ENCODE measurements around the gene GLS2.
"Not testable (repeated sequence)": the region's sequence is repeated elsewhere in the genome, so short reads cannot be mapped to it uniquely, and the experiment has no call there.

The GLS2 gene

DNA sequence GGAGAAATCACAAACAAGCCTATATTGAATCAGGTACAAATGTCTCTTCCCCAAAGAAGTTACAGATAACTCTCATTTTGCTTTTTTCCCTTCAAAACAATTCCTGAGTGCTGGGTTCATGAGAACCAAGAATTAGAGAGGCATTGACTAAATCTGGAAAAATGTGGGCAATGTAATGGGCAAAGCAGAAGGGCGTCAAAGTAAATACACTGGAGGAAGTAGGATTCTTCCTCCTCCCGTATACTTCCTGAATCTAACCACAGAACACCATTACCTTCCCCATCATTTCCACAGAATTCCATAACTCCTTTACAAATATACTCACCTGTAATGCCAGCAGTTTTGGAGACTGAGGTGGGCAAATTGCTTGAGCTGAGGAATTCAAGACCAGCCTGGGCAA, 30.6 kb upstream of the GLS2 start:
- no peaks in the 10 kb centered on the region for H3K9me3 ChIP-seq (ENCODE audit: control insufficient read depth, insufficient read depth, low read depth, low read length)
- no peaks in the 10 kb centered on the region for H3K27me3 ChIP-seq (ENCODE audit: control insufficient read depth, insufficient read depth, low read length)
- no peak overlapping the region for H3K9ac ChIP-seq (ENCODE audit: low read length)
- no peak overlapping the region for H3K4me3 ChIP-seq (ENCODE audit: low read depth, low read length)
- H3K36me3 ChIP-seq (ENCODE audit: control insufficient read depth, insufficient read depth, low read length), result no peaks in the 10 kb centered on the region
- H3K27ac ChIP-seq (ENCODE audit: low read depth, low read length), result no peak overlapping the region
- peaks cover 24% of the 10 kb centered on the region for H3K4me1 ChIP-seq (ENCODE audit: control insufficient read depth, insufficient read depth, low read length)

DNA sequence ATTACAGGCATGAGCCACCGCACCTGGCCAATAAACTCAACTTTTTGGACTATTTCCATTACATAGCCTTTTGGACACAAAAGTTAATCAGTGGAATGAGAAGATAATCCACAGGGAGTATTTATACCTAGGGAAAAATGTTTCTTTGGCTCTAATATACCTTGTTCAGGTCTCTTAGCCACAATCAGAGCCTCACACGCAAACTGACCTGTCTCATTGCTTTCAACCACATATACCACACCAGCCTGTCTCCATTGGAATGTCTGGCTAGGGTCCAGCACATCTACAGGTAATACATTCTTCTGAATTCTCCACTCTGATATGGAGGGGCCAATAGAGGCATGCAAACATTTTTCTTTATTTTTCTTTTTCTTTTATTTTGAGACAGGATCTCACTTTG, 29.9 kb upstream of the GLS2 start:
- no peak overlapping the region for H3K27ac ChIP-seq (ENCODE audit: low read depth, low read length)
- H3K36me3 ChIP-seq (ENCODE audit: control insufficient read depth, insufficient read depth, low read length), result no peaks in the 10 kb centered on the region
- no peaks in the 10 kb centered on the region for H3K9me3 ChIP-seq (ENCODE audit: control insufficient read depth, insufficient read depth, low read depth, low read length)
- H3K4me3 ChIP-seq (ENCODE audit: low read depth, low read length), result no peak overlapping the region
- no peaks in the 10 kb centered on the region for H3K27me3 ChIP-seq (ENCODE audit: control insufficient read depth, insufficient read depth, low read length)
- peaks cover 20% of the 10 kb centered on the region for H3K4me1 ChIP-seq (ENCODE audit: control insufficient read depth, insufficient read depth, low read length)
- no peak overlapping the region for H3K9ac ChIP-seq (ENCODE audit: low read length)

DNA sequence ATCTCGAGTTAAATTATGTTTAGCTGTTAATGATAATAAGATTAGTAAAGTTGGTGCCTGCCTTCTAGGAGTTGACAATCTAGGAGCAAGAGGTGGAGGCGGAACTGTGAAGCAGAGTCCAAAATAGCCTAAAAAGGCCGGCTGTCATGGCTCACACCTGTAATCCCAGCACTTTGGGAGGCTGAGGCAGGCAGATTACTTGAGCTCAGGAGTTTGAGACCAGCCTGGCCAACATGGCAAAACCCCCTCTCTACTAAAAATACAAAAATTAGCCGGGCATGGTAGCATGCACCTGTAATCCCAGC, 26.0 kb upstream of the GLS2 start:
- H3K9me3 ChIP-seq (ENCODE audit: control insufficient read depth, insufficient read depth, low read depth, low read length); H3K4me1 ChIP-seq (ENCODE audit: control insufficient read depth, insufficient read depth, low read length); H3K9ac ChIP-seq (ENCODE audit: low read length); H3K27me3 ChIP-seq (ENCODE audit: control insufficient read depth, insufficient read depth, low read length); H3K4me3 ChIP-seq (ENCODE audit: low read depth, low read length); H3K27ac ChIP-seq (ENCODE audit: low read depth, low read length); H3K36me3 ChIP-seq (ENCODE audit: control insufficient read depth, insufficient read depth, low read length): not testable (repeated sequence)

DNA sequence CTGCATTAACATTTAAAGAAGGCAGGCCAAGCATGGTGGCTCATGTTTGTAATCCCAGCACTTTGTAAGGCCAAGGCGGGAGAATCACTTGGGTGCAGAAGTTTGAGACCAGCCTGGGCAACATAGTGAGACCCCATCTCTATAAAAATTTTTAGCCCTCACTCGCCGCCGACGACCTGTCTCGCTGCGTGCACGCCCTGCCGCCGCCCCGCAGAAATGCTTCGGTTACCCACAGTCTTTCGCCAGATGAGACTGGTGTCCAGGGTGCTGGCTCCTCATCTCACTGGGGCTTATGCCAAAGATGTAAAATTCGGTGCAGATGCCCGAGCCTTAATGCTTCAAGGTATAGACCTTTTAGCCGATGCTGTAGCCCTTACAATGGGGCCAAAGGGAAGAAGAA, 22.8 kb upstream of the GLS2 start:
- no peak overlapping the region for H3K27ac ChIP-seq (ENCODE audit: low read depth, low read length)
- no peak overlapping the region for H3K9ac ChIP-seq (ENCODE audit: low read length)
- no peaks in the 10 kb centered on the region for H3K9me3 ChIP-seq (ENCODE audit: control insufficient read depth, insufficient read depth, low read depth, low read length)
- H3K36me3 ChIP-seq (ENCODE audit: control insufficient read depth, insufficient read depth, low read length), result no peaks in the 10 kb centered on the region
- no peaks in the 10 kb centered on the region for H3K27me3 ChIP-seq (ENCODE audit: control insufficient read depth, insufficient read depth, low read length)
- no peak overlapping the region for H3K4me3 ChIP-seq (ENCODE audit: low read depth, low read length)
- no peaks in the 10 kb centered on the region for H3K4me1 ChIP-seq (ENCODE audit: control insufficient read depth, insufficient read depth, low read length)

DNA sequence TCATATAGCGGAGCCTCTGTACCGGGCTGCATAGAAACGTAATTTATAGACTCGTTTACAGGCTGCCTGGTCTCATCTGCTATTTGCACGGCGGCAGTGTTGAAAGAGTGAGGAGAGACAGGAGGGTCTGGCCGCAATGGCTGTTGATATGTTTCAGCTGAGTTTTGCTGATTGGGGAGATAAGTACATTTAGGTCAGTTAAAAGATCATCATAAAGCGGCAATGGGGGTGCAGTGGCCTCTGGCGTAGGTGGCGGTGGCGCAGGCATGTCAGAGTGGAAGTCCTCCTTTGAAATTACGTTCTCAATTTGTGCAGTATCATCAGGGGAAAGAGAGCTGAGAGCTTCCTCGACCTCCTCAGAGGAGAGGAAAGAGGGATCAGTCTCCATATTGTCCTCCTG, 11.9 kb upstream of the GLS2 start:
- H3K27ac ChIP-seq (ENCODE audit: low read depth, low read length); H3K27me3 ChIP-seq (ENCODE audit: control insufficient read depth, insufficient read depth, low read length); H3K4me3 ChIP-seq (ENCODE audit: low read depth, low read length); H3K9ac ChIP-seq (ENCODE audit: low read length); H3K36me3 ChIP-seq (ENCODE audit: control insufficient read depth, insufficient read depth, low read length); H3K4me1 ChIP-seq (ENCODE audit: control insufficient read depth, insufficient read depth, low read length); H3K9me3 ChIP-seq (ENCODE audit: control insufficient read depth, insufficient read depth, low read depth, low read length): not testable (repeated sequence)

DNA sequence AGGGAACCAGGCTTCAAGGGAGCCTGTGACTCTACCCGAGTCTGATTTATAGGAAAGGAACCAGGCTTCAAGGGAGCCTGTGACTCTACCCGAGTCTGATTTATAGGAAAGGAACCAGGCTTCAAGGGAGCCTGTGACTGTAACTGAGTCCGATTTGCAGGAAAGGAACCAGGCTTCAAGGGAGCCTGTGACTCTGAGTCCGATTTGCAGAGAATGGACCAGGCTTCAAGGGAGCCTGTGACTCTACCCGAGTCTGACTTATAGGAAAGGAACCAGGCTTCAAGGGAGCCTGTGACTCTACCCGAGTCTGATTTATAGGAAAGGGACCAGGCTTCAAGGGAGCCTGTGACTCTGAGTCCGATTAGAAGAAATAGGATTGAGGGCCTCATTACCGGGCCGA, 11.5 kb upstream of the GLS2 start:
- not testable (repeated sequence) for H3K36me3 ChIP-seq (ENCODE audit: control insufficient read depth, insufficient read depth, low read length)

DNA sequence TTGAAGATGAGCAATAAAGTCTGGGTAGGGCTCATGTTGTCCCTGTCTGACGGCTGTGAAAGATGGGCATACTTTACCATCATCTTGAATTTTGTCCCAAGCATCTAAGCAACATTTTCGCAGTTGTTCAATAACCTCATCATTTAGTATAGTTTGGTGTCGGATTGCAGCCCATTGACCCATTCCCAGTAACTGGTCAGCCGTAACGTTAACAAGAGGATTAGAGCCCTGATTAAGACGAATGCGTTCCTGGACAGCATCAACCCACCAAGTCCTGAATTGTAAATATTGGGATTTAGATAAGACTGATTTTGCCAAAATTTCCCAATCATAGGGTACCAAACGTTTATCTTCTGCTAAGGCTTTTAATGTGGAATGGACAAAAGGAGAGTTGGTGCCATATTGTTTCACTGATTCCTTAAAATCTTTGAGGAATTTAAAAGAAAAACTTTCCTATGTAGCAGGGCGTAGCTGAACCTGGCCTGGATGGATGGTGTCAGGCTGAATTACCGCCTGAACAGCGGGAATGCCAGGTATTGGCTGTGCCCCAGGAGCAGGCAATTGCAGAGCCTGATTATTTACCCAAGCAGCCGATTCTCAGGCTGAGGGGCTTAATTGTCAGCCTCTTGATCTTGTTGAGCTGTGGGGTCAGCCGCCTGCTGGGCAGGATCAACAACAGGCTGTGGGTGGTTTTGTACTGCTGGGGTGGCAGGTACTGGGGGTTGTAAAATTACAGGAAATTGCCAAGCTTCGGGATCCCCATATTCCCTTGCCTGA, 10.4 kb upstream of the GLS2 start:
- H3K4me3 ChIP-seq (ENCODE audit: low read depth, low read length); H3K27ac ChIP-seq (ENCODE audit: low read depth, low read length): not testable (repeated sequence)

More for the DNA sequence above, 11.5 kb upstream of the GLS2 start:
- not testable (repeated sequence) for H3K9me3 ChIP-seq (ENCODE audit: control insufficient read depth, insufficient read depth, low read depth, low read length); H3K4me1 ChIP-seq (ENCODE audit: control insufficient read depth, insufficient read depth, low read length); H3K27ac ChIP-seq (ENCODE audit: low read depth, low read length); H3K9ac ChIP-seq (ENCODE audit: low read length); H3K4me3 ChIP-seq (ENCODE audit: low read depth, low read length); H3K27me3 ChIP-seq (ENCODE audit: control insufficient read depth, insufficient read depth, low read length)

DNA sequence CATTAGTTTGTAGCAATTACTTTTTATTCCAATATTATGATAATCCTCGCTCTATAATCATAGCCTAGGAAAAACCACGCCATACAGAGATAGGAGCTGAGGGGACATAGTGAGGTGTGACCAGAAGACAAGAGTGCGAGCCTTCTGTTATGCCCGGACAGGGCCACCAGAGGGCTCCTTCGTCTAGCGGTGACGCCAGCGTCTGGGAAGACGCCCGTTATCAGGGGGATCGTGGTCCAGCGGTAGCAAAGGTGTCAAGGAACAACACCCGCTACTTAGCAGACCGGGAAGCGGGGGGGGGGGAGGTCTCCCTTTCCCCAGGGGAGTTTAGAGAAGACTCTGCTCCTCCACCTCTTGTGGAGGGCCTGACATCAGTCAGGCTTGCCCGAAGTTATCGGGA, 8.7 kb upstream of the GLS2 start:
- H3K9ac ChIP-seq (ENCODE audit: low read length); H3K36me3 ChIP-seq (ENCODE audit: control insufficient read depth, insufficient read depth, low read length); H3K4me3 ChIP-seq (ENCODE audit: low read depth, low read length); H3K27ac ChIP-seq (ENCODE audit: low read depth, low read length); H3K27me3 ChIP-seq (ENCODE audit: control insufficient read depth, insufficient read depth, low read length); H3K4me1 ChIP-seq (ENCODE audit: control insufficient read depth, insufficient read depth, low read length): not testable (repeated sequence)
- H3K9me3 ChIP-seq (ENCODE audit: control insufficient read depth, insufficient read depth, low read depth, low read length), result peaks cover 15% of the 10 kb centered on the region

More for the DNA sequence above, 10.4 kb upstream of the GLS2 start:
- not testable (repeated sequence) for H3K4me1 ChIP-seq (ENCODE audit: control insufficient read depth, insufficient read depth, low read length); H3K36me3 ChIP-seq (ENCODE audit: control insufficient read depth, insufficient read depth, low read length); H3K27me3 ChIP-seq (ENCODE audit: control insufficient read depth, insufficient read depth, low read length); H3K9ac ChIP-seq (ENCODE audit: low read length)
- H3K9me3 ChIP-seq (ENCODE audit: control insufficient read depth, insufficient read depth, low read depth, low read length), result peaks cover 11% of the 10 kb centered on the region

DNA sequence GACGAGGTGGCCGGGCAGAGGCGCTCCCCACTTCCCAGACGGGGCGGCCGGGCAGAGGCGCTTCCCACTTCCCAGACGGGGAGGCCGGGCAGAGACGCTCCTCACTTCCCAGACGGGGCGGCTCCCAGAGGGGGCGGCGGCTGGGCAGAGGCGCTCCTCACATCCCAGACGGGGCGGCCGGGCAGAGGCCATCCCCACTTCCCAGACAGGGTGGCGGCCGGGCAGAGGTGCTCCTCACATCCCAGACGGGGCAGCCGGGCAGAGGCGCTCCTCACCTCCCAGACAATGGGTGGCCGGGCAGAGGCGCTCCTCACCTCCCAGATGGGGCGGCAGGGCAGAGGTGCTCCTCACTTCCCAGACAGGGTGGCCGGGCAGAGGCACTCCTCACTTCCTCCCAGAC, 6.5 kb upstream of the GLS2 start:
- H3K27ac ChIP-seq (ENCODE audit: low read depth, low read length); H3K4me3 ChIP-seq (ENCODE audit: low read depth, low read length); H3K4me1 ChIP-seq (ENCODE audit: control insufficient read depth, insufficient read depth, low read length); H3K9ac ChIP-seq (ENCODE audit: low read length); H3K36me3 ChIP-seq (ENCODE audit: control insufficient read depth, insufficient read depth, low read length): not testable (repeated sequence)
- H3K27me3 ChIP-seq (ENCODE audit: control insufficient read depth, insufficient read depth, low read length), result peaks cover 22% of the 10 kb centered on the region
- H3K9me3 ChIP-seq (ENCODE audit: control insufficient read depth, insufficient read depth, low read depth, low read length), result peaks cover 17% of the 10 kb centered on the region

DNA sequence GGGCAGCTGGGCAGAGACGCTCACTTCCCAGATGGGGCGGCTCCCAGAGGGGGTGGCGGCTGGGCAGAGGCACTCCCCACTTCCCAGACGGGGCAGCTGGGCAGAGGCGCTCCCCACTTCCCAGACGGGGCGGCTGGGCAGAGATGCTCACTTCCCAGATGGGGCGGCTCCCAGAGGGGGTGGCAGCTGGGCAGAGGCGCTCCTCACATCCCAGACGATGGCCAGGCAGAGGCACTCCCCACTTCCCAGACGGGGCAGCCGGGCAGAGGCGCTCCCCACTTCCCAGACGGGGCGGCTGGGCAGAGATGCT, 6.1 kb upstream of the GLS2 start:
- H3K4me3 ChIP-seq (ENCODE audit: low read depth, low read length); H3K9ac ChIP-seq (ENCODE audit: low read length); H3K4me1 ChIP-seq (ENCODE audit: control insufficient read depth, insufficient read depth, low read length); H3K36me3 ChIP-seq (ENCODE audit: control insufficient read depth, insufficient read depth, low read length); H3K27ac ChIP-seq (ENCODE audit: low read depth, low read length): not testable (repeated sequence)
- Histone ChIP-seq H3K27me3 (ENCODE audit: control insufficient read depth, insufficient read depth, low read length) (peaks cover 27% of the 10 kb centered on the region), H3K9me3 (ENCODE audit: control insufficient read depth, insufficient read depth, low read depth, low read length) (peaks cover 17% of the 10 kb centered on the region)

DNA sequence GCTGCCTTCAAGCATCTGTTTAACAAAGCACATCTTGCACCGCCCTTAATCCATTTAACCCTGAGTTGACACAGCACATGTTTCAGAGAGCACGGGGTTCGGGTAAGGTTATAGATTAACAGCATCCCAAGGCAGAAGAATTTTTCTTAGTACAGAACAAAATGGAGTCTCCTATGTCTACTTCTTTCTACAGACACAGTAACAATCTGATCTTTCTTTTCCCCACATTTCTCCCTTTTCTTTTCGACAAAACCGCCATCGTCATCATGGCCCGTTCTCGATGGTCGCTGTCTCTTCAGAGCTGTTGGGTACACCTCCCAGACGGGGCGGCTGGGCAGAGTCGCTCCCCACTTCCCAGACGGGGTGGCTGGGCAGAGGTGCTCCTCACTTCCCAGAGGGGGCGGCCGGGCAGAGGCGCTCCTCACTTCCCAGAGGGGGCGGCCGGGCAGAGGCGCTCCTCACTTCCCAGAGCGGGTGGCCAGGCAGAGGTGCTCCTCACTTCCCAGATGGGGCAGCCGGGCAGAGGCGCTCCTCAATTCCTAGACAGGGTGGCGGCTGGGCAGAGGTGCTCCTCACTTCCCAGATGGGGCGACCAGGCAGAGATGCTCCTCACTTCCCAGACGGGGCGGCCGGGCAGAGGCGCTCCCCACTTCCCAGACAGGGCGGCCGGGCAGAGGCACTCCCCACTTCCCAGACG, 5.6 kb upstream of the GLS2 start:
- not testable (repeated sequence) for H3K4me1 ChIP-seq (ENCODE audit: control insufficient read depth, insufficient read depth, low read length); H3K9ac ChIP-seq (ENCODE audit: low read length); H3K27ac ChIP-seq (ENCODE audit: low read depth, low read length); H3K36me3 ChIP-seq (ENCODE audit: control insufficient read depth, insufficient read depth, low read length); H3K4me3 ChIP-seq (ENCODE audit: low read depth, low read length)
- peaks cover 28% of the 10 kb centered on the region for H3K27me3 ChIP-seq (ENCODE audit: control insufficient read depth, insufficient read depth, low read length)
- H3K9me3 ChIP-seq (ENCODE audit: control insufficient read depth, insufficient read depth, low read depth, low read length), result peaks cover 17% of the 10 kb centered on the region
